Measurements from ENCODE around the gene STX8.
"Not testable (repeated sequence)": the region's sequence is repeated elsewhere in the genome, so short reads cannot be mapped to it uniquely, and the experiment has no call there.

DNA sequence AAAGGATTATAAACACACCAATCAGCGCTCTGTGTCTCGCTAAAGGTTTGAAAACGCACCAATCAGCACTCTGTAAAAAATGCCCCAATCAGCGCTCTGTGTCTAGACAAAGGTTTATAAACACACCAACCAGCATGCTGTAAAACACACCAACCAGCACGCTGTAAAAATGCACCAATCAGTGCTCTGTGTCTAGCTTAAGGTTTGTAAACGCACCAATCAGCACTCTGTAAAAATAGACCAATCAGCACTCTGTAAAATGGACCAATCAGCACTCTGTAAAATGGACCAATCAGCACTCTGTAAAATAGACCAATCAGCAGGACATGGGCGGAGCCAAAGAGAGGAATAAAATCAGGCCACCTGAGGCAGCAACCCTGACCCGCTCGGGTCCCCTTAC is 199.4 kb downstream of the STX8 start:
- TF ChIP-seq, protein P1, sequence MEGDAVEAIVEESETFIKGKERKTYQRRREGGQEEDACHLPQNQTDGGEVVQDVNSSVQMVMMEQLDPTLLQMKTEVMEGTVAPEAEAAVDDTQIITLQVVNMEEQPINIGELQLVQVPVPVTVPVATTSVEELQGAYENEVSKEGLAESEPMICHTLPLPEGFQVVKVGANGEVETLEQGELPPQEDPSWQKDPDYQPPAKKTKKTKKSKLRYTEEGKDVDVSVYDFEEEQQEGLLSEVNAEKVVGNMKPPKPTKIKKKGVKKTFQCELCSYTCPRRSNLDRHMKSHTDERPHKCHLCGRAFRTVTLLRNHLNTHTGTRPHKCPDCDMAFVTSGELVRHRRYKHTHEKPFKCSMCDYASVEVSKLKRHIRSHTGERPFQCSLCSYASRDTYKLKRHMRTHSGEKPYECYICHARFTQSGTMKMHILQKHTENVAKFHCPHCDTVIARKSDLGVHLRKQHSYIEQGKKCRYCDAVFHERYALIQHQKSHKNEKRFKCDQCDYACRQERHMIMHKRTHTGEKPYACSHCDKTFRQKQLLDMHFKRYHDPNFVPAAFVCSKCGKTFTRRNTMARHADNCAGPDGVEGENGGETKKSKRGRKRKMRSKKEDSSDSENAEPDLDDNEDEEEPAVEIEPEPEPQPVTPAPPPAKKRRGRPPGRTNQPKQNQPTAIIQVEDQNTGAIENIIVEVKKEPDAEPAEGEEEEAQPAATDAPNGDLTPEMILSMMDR (IDR thresholded peaks at IDR 0.05): not testable (repeated sequence)
- TF ChIP-seq TCF7L2 (IDR thresholded peaks at IDR 0.05; ENCODE audit: low read depth, low read length); POLR2AphosphoS5 (IDR thresholded peaks at IDR 0.05; ENCODE audit: low read depth, low read length); SIN3A (IDR thresholded peaks at IDR 0.05; ENCODE audit: borderline replicate concordance, insufficient read depth, low read depth, low read length): not testable (repeated sequence)
- TF ChIP-seq, protein P2, sequence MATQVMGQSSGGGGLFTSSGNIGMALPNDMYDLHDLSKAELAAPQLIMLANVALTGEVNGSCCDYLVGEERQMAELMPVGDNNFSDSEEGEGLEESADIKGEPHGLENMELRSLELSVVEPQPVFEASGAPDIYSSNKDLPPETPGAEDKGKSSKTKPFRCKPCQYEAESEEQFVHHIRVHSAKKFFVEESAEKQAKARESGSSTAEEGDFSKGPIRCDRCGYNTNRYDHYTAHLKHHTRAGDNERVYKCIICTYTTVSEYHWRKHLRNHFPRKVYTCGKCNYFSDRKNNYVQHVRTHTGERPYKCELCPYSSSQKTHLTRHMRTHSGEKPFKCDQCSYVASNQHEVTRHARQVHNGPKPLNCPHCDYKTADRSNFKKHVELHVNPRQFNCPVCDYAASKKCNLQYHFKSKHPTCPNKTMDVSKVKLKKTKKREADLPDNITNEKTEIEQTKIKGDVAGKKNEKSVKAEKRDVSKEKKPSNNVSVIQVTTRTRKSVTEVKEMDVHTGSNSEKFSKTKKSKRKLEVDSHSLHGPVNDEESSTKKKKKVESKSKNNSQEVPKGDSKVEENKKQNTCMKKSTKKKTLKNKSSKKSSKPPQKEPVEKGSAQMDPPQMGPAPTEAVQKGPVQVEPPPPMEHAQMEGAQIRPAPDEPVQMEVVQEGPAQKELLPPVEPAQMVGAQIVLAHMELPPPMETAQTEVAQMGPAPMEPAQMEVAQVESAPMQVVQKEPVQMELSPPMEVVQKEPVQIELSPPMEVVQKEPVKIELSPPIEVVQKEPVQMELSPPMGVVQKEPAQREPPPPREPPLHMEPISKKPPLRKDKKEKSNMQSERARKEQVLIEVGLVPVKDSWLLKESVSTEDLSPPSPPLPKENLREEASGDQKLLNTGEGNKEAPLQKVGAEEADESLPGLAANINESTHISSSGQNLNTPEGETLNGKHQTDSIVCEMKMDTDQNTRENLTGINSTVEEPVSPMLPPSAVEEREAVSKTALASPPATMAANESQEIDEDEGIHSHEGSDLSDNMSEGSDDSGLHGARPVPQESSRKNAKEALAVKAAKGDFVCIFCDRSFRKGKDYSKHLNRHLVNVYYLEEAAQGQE (IDR thresholded peaks at IDR 0.05; ENCODE audit: insufficient read depth in 1 of 2, low read depth in 2 of 2, low read length in 1 of 2): not testable (repeated sequence)
